ENCODE results near the gene NLGN1.

NLGN1 gene

DNA sequence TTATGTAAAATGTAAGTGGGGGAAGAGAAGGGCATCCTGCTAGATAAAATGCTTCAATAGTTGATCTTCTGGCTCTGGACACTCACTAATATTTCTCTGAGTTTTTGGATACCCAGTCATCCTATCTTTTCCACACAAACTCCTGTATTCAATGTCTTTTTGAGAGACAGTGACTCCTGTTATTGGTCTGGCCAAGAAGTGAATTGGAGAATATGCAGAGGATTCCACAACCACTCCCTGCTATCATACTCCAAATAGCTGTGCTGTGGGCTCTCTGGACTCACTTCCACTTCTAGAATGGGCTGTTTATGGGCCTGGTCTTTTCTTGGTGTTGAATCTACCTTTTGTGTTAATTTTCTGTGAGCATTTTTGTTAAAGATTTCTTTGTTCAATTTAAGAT is 376.8 kb downstream of the NLGN1 start:
- DNase-seq, result no peak

DNA sequence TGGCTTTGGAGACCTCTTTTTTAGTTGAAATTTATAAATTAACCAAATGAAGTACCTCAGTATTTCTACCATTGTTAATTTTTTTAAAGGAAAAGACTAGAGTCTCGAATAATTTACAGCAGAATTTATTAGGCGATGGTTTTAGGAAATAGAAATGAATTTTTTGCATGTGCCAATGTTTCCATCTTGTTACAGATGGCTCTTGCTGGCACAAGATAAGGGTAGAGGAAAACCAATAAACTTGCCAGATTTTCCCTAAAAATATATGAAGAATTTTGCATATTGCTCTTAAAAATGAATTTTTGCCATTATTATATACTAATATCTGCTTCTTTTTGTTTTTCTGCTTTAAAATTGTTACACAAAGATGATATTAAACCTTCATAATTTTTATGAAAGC is 380.7 kb downstream of the NLGN1 start:
- DNase-seq, result no peak

DNA sequence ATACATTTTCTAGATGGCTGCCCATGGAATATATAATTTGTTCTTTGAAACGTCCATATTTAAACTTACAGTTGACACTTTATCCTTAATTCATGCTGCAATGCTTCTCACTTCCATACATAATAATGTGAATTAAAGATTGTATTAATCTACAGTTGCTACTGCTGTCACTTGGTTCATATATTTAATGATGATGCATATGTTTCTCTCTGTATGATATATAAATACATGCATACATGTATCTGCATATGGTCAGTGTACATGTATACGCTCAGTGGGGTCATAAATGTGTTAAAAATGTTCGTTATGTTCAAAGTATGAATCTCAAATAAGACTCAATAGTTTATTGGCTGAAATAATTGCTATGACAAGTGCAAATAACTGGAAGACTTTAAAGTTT is 382.5 kb downstream of the NLGN1 start:
- no peak for DNase-seq

DNA sequence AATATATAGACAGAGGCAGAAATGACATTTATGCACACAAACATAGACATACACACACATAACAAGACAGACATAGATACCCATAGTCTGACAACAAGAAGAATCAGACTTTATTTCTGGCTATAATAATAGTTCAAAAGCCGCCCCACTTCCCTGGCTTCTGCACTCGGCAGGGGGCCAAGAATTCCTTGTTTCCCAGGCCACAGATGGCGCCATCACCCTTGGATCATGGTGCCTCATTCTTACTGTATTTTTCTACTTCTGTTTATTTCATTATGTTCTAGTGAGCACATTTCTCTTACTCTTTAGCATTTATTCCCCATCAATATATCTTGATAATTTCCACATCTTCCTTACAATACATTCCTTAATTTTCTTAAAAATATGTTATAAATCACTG is 387.5 kb downstream of the NLGN1 start:
- no peak for DNase-seq

DNA sequence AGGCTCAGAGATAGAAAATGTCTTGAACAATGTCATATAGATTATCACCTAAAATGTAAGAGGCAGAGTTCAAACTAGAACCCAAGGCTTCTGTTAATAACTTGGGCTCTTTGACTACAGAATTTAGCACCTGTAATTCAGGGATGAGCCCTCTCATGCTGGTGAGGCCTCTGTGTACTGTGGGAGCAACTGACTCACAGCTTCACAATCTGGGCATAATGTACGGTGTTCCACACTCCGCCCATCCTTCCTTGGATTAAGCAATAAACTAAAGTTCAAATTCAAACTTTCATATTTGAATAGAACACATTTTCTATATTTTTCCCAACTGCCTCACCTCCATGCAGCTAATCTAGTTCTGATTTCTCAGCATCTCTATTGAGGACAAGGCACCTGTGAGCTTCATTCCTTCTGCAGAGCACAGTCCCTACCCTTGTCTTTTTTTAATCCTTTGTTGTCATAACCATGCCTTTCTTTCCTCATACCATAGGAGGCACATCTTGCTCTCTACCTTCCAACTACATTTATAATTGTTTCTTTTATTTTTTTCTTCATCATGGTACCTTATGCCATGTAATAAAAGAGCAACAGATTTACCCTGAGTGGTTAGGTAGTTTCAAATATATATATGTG is 392.1 kb downstream of the NLGN1 start:
- no peak for DNase-seq

DNA sequence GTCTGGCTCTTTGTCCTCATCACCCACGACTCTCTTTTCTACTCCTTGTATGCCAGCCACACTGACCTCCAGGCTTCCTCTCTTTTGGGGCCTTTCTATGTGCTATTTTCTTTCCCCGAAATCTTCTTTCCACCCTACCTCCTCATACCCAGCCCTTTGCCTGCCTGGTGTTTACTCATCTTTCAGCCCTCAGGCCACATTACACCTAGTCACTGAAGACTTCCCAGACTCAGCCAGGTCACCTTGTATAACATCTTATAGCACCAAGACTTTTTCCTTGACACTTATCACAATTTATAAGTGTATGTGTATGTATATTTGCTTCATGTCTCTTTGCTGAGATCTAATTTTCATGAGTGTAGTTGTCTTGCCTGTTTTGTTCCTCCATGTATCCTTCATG is 396.4 kb downstream of the NLGN1 start:
- DNase-seq, result no peak

DNA sequence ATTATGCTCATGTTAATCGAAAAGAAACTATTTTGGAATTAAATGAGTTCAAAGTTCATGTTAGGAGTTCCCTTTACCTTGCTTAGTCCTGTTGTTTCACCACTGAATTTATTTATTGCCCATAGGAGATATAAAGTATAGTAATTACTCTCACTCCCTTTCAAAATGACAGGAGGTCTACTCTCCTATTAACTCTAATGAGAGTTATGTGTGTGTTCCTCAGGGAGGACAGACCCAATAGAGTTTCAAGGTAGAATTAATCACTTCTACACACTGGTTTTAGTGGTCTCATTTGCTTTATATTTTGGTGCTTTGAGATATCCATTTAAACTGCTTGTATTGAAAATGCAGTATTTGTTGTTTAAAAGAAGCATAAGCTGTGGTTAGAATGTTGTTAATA is 398.9 kb downstream of the NLGN1 start:
- no peak for DNase-seq

DNA sequence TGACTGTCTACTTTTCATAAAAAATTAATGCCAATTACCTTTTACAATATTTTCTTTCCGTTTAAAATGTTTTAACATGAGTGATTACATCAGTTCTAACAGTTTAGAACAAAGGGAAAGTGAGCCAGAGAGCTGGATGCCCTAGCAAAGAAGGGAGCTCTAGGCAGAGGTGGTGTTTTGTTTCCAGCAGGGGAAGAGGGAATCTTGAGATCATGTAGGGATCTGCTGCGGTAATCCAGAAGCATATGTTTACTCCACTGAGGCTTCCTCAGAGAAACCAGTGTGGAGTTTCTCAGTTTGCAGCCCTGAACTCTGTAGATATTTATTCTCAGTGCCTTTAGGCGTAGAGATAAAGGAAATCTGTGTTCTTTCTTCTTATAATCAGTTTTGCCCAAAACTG is 399.3 kb downstream of the NLGN1 start:
- DNase-seq, result no peak

DNA sequence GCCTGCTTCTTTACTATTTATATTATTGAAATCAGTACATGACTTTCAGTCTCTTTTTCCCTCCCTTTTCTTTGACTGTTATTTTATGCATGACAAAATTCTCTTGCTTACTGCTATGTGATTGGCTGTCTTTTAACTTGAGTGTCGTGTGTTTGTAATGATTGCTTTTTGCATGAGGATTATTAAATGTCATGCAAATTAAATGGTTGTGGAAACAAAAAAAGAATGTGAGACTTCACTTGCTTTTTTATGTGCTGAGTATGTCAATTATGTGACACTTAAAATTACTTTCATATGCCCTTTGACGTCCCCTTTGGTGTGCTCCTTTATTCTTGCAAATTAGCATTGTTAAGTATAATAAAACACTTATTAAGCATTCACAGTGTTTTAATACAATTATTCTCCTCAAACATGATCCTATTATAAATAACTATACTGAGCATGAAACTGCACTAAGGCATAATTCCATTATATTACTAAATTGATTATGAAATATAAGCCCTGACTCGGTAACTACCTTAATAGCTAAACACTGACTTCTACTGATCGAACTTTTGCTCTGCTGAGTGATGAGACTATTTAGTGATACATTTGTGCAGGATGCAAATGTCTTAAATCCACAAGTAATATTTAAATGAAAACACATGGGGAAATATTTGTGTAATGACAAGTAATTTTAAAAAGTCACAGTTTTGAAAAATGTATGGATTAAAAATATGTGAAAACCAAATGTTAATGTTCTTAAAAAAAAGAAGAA is 401.7 kb downstream of the NLGN1 start:
- DNase-seq, result no peak

DNA sequence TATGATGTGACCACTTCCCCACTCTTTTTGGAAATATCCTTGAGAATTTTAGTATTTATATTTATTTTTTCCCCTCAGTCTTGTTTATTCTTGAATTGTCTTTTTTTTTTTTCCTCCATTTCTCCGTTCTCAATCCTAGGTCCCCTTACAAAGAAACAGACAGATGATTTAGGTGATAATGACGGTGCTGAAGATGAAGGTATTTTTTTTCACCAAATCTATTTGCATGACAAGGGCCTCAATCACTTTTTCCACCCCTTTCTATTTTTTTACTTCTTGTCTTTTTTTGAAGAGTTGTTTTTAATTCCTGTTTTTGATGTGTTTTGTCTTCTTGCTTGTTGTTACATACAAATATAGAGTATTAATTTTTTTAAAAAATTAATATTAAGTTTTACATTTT is 402.6 kb downstream of the NLGN1 start:
- no peak for DNase-seq

DNA sequence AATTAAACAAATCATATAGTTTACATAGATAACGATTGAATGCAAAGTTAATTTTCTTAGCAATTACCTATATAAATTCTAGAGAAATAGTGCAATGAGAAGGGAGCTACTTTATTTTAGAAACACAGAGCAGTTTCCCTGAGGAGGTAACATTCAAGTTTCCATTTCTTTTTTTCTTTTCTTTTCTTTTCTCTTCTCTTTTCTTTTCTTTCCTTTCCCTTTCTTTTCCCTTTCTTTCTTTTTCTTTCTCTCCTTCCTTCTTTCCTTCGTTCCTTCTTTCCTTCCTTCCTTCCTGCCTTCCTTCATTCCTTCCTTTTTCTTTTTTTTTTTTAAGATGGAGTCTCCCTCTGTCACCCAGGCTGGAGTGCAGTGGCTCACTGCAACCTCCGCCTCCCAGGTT is 417.3 kb downstream of the NLGN1 start:
- DNase-seq, result no peak

DNA sequence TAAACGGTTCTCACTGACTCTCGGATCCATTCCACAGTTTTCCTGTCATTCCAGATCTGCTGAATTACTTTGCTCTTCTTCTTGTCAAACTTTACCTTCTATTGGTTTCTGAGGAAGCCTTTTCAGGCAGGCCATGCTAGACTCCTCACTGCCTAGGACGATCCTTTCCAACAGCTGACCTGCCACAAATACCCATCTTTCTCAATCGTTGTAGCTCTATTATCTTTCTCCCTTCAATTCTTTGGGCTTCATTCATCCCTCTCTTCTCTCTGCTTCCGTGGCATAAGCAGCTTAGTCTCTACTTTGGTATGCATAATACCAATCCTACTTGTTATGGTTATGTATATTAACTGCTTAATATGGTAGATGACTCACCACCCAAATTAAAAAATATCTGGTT is 421.8 kb downstream of the NLGN1 start:
- no peak for DNase-seq

DNA sequence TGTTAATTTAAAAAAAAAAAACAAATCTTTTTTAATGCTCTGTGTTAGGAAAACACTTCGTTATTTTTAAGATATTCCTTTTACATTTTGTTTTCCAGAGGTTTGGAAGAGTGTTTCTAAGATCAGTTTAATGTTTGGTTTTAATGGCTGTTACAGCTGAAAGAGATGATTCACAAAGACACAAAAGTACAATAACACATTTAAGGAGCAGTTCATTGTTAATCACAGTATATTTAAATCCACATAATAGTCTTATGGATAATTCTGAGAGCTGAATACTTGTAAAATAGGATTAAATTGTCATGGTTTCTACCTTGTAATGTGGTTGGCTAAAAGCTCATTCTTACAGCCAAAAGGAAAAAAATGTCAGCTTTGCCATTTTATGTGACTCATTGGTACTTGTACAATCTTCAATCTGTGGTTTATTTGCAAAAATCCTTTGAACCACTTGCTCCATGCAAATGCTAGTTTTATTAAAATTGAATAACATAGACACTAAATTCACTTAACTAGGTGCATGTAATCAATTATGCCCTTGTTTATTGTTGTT is 426.4 kb downstream of the NLGN1 start:
- DNase-seq, result no peak

DNA sequence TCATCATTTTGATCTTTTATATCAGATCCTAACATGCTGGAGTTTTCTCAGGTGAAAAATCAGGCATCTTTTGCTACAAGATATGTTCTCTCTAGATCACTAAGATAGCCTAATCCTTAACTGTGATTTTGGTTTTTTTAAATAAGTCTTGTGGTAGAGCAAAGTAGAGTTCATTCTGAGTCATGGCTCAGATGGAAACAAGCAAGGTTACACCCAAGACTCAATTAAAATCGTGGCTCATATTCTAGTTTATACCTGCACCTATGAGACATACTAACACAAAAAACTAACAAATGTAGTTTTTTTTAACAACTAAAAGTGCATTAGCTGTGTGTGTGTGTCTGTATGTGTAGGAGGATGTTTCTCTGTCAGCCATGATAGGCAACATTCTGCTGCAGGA is 428.2 kb downstream of the NLGN1 start:
- no peak for DNase-seq

DNA sequence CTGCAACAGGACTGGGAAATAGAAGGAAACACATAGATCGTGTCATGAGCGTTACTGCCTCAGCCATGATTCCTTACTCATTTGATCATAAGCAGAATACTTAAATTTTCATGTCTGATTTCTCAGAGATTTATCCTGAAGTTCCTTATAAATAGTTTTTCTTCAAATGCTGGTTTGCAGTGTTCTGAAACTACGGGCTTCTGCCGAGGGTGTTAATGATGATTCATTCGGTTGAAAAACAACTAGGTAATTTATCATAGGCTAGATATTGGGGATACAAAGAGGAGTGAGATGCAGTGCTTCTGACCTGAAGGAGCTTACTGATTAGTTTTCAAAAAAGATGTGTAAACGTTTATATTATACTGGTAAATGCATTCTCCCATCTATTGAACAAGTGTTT is 428.9 kb downstream of the NLGN1 start:
- DNase-seq, result no peak

DNA sequence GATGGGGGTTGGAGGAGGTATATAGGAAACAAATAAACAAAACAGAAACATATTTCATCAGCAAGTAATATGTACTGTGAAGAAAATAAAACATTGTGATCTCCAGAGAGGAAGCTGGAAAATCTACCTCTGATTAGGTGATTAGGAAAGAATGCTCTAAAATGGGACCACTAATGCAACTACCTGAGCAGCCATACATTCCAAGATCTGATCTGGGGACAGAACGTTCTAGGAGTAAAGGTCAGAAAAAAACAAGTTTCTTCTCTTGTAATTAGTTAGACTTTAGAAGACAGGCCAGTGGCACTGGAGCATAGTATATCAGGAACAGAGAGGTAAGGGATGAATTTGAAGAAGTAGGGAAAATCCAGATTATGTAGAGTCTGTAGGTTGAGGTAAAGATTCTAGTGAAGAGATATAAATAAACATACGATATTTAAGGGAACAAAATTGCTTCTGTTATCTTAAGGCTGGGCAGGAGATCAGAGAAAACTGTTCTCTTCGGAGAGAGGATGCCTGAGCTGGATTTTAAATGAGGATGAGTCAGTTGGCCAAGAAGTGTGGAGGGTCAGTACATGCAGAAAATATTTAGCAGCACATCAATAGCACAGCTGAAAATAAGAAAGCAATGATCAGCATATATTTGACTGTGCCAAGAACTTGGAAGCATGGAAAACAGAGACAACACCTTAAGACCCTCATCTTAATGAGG is 429.5 kb downstream of the NLGN1 start:
- no peak for DNase-seq

DNA sequence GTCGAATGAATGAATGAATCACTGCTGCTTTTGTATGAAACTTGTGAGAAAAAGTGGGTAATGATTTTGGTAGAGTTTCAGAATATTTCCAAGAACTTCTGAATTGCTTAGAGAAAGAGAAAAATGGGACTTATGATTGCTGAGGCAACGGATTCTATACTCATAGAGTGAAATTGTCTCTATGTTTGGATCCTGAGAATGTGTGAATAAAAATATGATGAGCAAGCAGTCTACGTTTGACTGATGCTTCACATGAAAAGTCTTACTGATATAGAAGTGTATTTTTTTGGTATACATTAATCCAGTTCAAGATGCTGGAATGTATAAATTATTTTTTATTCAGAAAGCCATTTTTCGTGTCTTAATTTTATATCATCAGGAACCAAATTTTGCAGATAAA is 441.1 kb downstream of the NLGN1 start:
- no peak for DNase-seq

DNA sequence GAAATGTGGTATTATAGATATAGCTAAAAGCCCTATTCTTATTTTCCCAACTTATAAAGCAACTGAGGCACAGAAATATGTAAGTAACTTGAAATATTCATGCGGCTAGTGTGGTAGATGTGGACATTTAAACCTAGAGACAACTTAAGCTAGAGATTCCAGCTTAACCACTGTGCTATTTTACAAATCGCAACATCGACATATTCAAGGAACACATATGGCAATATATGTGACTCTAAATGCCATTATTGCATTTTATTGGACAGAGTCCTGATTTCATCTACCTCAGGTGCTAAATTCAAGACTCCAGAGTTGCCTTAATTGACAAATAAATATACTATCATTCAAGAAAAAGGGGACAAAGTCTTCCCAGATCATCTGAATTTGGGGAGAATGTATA is 442.3 kb downstream of the NLGN1 start:
- no peak for DNase-seq

DNA sequence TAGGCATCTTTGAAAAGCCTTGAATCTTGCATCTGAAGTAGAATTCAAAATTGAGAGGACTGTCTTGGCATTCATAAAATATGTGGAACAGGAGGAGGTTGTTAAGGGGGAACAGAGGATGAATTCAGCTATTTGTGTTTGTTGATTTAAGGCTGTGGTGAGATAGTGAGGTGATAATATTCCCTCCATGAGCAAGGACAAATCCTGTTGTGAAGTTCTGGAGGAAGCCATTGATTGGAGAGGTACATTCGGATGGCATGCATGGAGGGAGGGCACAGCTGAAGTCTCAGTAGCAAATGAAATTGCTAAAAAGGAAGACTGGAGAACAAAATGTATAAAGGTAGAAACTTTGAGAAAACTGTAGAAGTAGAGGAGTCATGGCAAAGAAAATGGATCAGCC is 443.8 kb downstream of the NLGN1 start:
- DNase-seq, result no peak

DNA sequence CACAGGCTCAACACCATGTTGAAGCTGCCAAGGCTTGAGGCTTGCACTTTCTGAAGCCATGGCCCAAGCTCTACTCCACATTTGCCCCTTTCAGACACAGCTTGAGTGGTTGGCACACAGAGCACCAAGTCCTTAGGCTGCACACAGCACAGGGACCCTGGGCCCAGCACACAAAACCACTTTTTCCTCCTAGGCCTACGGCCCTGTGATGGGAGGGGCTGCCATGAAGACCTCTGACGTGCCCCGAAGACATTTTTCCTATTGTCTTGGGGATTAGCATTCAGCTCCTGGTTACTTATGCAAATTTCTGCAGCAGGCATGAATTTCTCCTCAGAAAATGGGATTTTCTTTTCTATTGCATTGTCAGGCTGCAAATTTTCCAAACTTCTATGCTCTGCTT is 445.5 kb downstream of the NLGN1 start:
- DNase-seq, result no peak

DNA sequence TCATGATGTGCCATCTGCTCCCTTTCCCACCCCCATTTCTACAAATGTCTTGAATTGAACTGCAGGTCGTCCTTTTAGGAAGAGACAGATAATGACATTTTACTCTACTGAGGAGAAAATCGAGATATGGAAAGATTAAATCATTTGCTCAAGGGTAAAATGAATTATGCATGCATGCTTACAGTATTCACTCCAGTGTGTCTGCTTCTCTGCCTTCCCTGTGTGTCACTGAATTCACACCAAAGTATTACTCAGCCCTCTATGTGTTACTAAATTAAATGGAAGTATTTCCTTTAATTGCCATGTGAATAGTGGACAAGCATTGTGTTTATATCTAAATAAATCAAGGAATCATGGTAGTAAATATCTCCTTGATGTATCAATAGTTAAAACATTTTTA is 449.0 kb downstream of the NLGN1 start:
- DNase-seq, result no peak

DNA sequence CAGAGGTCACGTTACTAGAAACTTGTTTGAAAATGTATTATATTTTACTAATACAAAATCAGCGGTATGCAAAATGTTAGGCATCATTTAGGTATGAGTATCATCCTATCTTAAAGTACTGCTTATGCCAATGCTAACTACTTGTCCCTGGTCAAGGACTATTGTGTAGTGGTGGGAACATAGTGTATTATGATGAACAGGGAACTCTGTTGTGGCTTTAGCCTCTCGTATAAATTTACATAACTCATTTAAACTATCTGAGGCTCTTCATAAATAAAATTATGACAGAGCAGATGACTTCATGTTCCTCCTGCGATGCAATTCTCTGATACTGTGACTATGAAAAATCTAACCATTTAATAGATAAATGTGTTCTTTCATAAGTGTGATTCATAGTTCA is 451.9 kb downstream of the NLGN1 start:
- DNase-seq, result no peak

DNA sequence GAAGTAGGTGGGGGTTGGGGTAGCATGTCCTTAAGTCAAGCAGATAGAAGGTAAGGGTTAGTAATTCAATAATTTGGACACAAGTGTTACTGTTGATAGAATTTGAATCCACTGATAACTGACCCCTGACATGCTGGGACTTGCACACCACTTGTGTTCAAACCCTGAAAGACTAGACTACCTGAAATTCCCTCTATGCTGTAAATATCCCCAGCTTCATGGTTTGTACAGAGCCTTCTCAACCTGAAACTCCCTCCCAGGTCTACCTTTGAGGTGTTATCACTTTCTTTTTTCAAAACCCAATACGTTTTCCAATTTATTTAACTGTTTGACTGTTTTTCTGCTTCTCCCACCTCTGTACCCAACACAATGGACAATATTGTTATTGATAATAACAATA is 459.6 kb downstream of the NLGN1 start:
- DNase-seq, result no peak

DNA sequence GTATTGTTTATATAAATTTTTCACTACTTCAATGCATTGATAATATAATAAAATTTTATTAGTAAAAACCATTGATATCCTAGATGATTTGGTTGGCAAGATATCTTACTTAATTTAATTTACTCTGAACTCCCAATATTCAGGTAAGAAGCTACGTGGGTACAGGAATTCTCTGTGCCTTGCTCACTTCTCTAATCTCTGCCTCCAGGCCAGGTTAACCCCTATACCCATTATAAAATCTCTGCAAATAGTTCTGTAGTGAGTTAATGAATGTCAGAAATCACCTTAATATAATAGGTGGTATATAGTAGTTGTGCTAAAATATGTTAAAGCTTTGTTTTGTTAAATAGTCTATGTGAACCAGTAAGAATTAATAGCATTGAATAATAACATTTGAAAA is 465.2 kb downstream of the NLGN1 start:
- no peak for DNase-seq

Data from NCI-H748 treated with DMSO at 0.1 percent for 48 hours (cell line).